Pulmonary artery endothelial cell (primary cell): ENCODE data around the gene EXOC1. TPM values are rescaled to one million over a fixed set of nuclear protein-coding genes. Genes with fewer than 3 reads are reported as not detected.
"Not testable (repeated sequence)": the region's sequence is repeated elsewhere in the genome, so short reads cannot be mapped to it uniquely, and the experiment has no call there.

Experiments used
- DNase-seq: peaks from one replicate; pipeline ENCODE4 v3.0.0-alpha.2; 2011; ENCODE audit warnings: low read depth, low spot score
- total RNA-seq: library from RNA; depleted of rRNA; stranded (reverse); fragments of >200 nt; gene quantifications from 2 replicates; pipeline ENCODE4 v1.2.3, GENCODE V29; 2014

The EXOC1 gene
- total RNA-seq, 1 donor from 2014 or later, result 50.2 TPM

GRCh38 chr4:55904576-55904975 lies 51.1 kb downstream of the EXOC1 start:
- DNase-seq, result no peak

DNA sequence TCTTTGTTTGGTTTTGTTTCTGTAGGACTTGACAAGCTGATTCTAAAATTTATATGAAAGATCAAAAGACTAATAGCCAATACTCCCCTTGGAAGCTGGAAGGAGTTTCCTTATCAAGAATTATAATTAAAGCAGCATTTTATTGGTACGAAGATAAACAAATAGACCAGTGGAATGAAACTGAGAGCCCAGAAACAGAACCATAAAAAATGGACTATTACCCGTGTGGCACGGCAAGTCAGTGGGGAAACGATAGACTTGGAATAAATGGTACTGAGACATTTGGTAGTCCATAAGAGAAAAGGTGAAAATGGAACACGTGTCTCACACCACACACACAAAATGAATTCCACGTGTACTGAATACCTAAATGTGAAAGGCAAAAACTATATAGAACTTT lies 52.9 kb downstream of the EXOC1 start:
- DNase-seq, result no peak

DNA sequence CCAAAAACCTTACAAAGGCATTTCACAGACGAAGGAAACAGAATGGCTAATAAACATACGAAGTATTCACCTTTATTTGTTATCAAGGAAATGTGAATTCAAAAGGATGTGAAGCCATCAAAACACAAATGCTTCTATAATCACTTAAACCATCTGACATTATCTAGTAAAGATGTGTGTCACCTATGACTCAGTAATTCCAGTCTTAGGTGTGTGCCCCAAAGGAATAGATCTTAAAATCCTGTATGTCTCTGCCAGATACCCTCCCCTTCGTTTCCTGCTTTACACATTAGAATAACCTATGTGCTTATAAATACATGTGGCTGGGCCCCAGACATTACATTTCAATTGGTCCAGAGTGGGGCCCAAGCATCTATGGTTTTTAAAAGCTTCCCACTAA lies 53.5 kb downstream of the EXOC1 start:
- DNase-seq, result no peak

GRCh38 chr4:55907469-55907868 lies 54.0 kb downstream of the EXOC1 start:
- no peak for DNase-seq

GRCh38 chr4:55910140-55910539 lies 56.7 kb downstream of the EXOC1 start:
- DNase-seq, result no peak

DNA sequence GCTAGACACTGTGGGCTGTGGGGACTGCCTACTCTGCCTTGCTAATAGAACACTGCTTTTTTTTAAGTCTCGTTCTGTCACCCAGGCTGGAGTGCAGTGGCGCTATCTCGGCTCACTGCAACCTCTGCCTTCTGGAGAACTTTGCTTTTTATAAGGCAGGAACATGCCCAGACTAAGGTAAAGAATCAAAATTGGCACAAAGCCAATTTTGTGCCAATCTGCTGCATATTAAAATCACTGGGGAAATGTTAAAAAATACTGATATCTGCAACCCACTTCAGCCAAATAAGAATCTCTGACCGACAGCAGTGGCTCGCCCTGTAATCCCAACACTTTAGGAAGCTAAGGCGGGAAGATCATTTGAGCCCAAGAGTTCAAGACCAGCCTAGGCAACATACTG lies 58.8 kb downstream of the EXOC1 start:
- no peak for DNase-seq

- no peak for DNase-seq
Observed at GRCh38 chr4:55920571-55920970, 67.1 kb downstream of the EXOC1 start.

DNA sequence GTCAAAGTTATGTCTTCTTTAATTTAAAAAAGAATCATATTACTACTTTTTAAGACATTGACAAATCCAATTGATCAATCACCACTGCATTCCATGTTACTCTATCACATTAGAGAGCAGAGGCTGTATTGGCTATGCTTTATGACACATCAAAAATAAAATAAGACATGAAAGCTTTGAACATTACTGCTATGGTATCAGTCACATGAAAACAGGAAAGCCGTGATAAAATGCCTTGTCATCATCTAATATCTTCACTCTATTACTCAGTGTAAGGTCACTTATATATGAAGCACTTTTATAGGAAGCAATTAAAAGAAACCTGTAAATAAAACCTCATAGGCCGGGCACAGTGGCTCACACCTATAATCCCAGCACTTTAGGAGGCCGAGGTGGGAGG lies 67.6 kb downstream of the EXOC1 start:
- no peak for DNase-seq

GRCh38 chr4:55925241-55925640 lies 71.8 kb downstream of the EXOC1 start:
- no peak for DNase-seq

- no peak for DNase-seq
Observed at GRCh38 chr4:55926610-55927009, 73.2 kb downstream of the EXOC1 start.

DNA sequence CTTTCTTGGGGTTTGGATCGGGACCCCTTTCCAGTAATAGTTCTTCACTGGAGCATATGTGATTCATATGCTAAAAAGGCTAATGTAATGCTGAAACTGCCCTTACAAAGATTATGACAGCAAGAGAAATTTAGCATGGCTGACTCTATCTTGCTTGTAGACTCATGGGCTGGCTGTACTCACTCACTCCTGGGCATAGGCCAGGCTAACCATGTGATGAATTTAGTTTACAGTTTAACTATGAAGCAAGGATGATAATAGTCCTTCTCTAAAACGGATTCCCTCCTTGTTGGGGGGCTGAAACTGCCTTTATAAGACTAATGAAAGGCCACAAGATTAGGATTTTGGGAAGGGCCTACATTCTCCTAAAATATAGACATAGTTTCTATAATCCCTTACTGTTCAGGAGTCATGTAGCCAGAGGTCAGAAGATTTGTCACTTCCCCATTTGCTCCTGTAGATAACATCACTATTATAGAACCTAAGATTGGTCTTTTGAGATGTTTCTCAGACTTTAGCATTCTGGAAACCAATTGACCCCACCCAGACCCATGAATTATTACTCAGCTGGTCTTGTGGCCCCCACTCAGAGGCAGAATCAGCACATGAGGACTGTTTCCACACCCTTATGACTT lies 74.5 kb downstream of the EXOC1 start:
- no peak for DNase-seq

GRCh38 chr4:55928846-55929245 lies 75.4 kb downstream of the EXOC1 start:
- DNase-seq, result no peak

GRCh38 chr4:55931043-55931442 lies 77.6 kb downstream of the EXOC1 start:
- no peak for DNase-seq

DNA sequence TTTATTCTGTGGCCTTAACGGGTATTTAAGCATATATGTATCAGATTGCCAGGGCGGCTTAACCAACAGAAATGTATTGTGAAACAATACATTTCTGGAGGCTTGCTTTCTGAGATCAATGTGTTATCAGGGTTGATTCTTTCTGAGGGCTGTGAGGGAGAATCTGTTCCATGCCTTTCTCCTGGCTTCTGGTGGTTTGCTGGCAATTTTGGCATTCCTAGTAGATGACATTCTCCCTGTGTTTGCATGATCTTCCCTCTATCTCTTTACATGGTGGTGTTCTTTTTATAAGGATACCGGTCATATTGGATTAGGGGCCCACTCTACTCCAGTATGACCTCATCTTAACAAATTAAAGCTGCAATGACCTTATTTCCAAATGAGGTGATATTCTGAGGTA lies 78.4 kb downstream of the EXOC1 start:
- no peak for DNase-seq

- no peak for DNase-seq
Observed at GRCh38 chr4:55932511-55932910, 79.1 kb downstream of the EXOC1 start.

GRCh38 chr4:55933611-55934010 lies 80.2 kb downstream of the EXOC1 start:
- DNase-seq, result no peak

GRCh38 chr4:55935907-55936306 lies 82.5 kb downstream of the EXOC1 start:
- DNase-seq, result not testable (repeated sequence)

DNA sequence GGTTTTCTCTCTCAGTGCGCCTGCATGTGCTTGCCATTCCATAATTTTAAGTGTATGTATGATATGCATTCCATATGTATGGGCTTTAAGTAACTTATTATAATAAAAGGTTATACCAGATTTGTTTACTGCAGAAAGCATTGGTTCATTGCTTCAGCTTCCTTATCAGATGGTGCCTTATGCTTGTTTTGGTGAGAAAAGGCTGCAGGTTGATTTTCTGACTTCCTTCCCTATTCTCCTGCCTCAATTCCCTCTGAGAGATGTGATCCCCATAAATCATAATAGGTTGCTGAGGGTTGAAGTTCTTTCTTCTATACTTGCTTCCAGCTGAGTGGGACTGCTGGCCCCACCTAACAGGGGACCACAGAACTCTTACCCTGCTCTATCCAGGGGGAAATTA lies 85.0 kb downstream of the EXOC1 start:
- DNase-seq, result no peak

DNA sequence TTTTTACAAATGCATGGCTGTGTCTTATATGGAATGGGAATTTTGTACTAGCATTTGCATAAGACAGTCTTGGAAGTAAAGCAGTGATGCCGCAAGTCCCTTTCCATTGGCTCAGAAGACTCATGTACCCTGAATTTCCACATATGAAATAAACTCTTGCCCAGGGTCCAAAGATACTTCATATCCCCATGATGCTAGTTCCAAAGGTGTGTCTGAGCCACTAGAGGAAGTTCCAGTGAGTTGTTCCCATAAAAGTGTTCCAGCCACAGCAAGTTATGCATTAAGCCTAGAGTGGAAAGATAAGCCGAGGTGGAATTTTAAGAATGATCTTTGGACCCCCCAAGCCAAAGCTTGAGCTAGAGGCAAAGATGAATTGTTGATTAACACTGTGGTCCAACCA lies 86.0 kb downstream of the EXOC1 start:
- no peak for DNase-seq

DNA sequence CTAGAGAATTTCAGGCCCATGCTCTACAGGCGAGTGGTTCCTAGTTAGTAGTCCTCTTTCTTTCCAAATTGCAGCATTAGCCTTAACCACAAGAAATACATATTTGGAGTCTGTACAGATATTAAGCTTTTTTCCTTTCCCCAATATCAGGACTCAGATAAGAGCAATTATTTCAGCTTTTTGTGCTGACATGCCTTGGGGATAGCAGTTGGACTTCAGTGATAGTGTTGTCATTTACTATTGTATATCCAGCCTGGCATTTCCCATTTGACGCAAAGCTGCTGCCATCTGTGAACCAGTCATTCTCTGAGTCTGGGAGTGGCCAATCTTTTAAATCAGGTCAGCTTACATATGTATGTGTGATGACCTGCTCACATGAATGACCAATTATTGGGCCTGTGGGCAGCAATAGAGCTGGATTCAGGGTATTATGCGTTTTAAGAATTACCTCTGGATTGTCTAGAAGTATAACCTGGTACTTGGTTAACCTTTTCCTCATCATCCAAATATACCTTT lies 88.5 kb downstream of the EXOC1 start:
- DNase-seq, result no peak

DNA sequence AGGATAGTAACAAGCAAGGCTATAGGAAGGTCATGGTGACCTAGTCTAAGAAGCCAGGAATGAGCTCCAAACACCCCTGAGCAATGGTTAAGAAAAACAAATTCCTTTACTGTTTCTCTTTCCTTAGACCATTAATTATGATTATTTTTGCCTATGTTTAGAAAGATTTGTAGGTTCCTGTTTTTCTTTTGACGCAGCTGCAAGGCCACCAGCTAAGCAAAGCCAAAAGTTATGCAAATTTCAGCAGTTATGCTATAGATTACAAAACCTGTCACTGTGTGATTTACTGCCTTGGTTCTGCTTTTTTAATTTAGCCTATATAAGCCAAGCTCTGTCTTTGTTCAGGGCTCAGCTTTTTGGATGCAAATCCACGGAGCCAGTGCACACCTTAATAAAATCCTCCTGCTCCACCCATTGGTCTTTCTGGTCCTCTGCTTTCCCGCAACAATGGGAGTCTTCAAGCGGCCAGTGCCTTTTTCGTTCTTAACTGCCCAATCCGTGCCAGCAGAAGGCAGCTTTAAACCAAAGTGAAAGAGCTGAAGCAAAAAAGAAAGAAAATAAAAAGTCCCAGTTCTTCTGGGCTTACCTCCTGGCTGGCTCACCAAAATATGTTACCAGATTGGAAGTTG lies 93.9 kb downstream of the EXOC1 start:
- no peak for DNase-seq

- DNase-seq, result peak; percentile 95
Observed at GRCh38 chr4:55947912-55948725, 94.7 kb downstream of the EXOC1 start.
